Ramos (cell line): ENCODE measurements around the gene KIAA0040.

Experiments
- in situ Hi-C: fragments of 300-500 bp; cut with MboI; formaldehyde crosslinking; loops from one replicate; pipeline ENCODE4 v1.14.3; 2022; ENCODE audit warnings: low sequenced_read_pairs; ENCODE audit not compliant: unreplicated experiment

Gene KIAA0040

GRCh38 chr1:175173531-175173930, 19.0 kb downstream of the KIAA0040 start:
- in situ Hi-C loops: no loop called here

- in situ Hi-C loops: no loop called here
These were observed 20.1 kb downstream of the KIAA0040 start for GRCh38 chr1:175172503-175172902.

- in situ Hi-C loops: no loop called here
These were observed 21.3 kb downstream of the KIAA0040 start for GRCh38 chr1:175171036-175171913.

- in situ Hi-C loops: no loop called here
These were observed 23.1 kb downstream of the KIAA0040 start for GRCh38 chr1:175169286-175170018.

- in situ Hi-C loops: no loop called here
These were observed 23.8 kb downstream of the KIAA0040 start for GRCh38 chr1:175168782-175169181.

- in situ Hi-C loops: no loop called here
These were observed 24.7 kb downstream of the KIAA0040 start for GRCh38 chr1:175167861-175168260.

GRCh38 chr1:175166746-175167145, 25.8 kb downstream of the KIAA0040 start:
- in situ Hi-C loops: no loop called here

GRCh38 chr1:175164751-175165150, 27.8 kb downstream of the KIAA0040 start:
- in situ Hi-C loops: no loop called here

- in situ Hi-C loops: no loop called here
These were observed 28.9 kb downstream of the KIAA0040 start for GRCh38 chr1:175163702-175164101.

GRCh38 chr1:175162955-175163354, 29.6 kb downstream of the KIAA0040 start:
- in situ Hi-C loops: no loop called here

GRCh38 chr1:175158170-175158591, 34.4 kb downstream of the KIAA0040 start:
- in situ Hi-C loops: loop anchor here (5.0 kb wide), 1 partner anchor 164 kb away; no protein-coding TSS in a partner anchor

GRCh38 chr1:175157200-175157599, 35.4 kb downstream of the KIAA0040 start:
- in situ Hi-C loops: loop anchor here (5.0 kb wide), 1 partner anchor 165 kb away; no protein-coding TSS in a partner anchor

- in situ Hi-C loops: loop anchor here (5.0 kb wide), 1 partner anchor 166 kb away; no protein-coding TSS in a partner anchor
These were observed 36.6 kb downstream of the KIAA0040 start for GRCh38 chr1:175155936-175156335.

GRCh38 chr1:175155473-175155856, 37.1 kb downstream of the KIAA0040 start:
- in situ Hi-C loops: loop anchor here (5.0 kb wide), 1 partner anchor 167 kb away; no protein-coding TSS in a partner anchor

GRCh38 chr1:175154629-175155472, 37.7 kb downstream of the KIAA0040 start:
- in situ Hi-C loops: loop anchor here (5.0 kb wide), 1 partner anchor 167 kb away; no protein-coding TSS in a partner anchor

GRCh38 chr1:175152006-175152652, 40.4 kb downstream of the KIAA0040 start:
- in situ Hi-C loops: no loop called here

GRCh38 chr1:175150596-175151319, 41.8 kb downstream of the KIAA0040 start:
- in situ Hi-C loops: no loop called here

GRCh38 chr1:175148068-175148467, 44.5 kb downstream of the KIAA0040 start:
- in situ Hi-C loops: loop anchor here (10.0 kb wide), 2 partner anchors 113 to 287 kb away; no protein-coding TSS in a partner anchor

GRCh38 chr1:175147569-175147968, 45.0 kb downstream of the KIAA0040 start:
- in situ Hi-C loops: loop anchor here (10.0 kb wide), 2 partner anchors 113 to 287 kb away; no protein-coding TSS in a partner anchor
